ENCODE measurements around the gene IL24.

DNA sequence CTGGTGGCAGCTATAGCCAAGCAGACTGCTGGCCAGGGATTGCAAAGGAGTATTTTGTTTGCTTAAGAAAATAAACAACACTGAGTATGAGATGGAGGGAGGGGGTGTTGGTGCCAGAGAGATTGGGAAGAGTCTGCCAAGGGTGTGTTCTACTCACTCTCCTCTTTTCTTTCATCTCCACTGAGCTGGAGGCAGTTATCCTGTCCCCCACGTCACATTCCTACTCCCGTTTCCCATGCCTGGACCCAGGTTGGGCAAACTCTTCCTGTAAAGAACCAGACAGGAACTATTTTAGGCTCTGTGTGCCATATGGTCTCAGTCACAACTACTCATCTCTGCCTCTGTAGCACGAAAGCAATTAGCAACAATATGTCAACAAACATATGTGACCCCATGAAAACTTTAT is 1.4 kb upstream of the IL24 start:
- TF ChIP-seq, protein P1, sequence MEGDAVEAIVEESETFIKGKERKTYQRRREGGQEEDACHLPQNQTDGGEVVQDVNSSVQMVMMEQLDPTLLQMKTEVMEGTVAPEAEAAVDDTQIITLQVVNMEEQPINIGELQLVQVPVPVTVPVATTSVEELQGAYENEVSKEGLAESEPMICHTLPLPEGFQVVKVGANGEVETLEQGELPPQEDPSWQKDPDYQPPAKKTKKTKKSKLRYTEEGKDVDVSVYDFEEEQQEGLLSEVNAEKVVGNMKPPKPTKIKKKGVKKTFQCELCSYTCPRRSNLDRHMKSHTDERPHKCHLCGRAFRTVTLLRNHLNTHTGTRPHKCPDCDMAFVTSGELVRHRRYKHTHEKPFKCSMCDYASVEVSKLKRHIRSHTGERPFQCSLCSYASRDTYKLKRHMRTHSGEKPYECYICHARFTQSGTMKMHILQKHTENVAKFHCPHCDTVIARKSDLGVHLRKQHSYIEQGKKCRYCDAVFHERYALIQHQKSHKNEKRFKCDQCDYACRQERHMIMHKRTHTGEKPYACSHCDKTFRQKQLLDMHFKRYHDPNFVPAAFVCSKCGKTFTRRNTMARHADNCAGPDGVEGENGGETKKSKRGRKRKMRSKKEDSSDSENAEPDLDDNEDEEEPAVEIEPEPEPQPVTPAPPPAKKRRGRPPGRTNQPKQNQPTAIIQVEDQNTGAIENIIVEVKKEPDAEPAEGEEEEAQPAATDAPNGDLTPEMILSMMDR (IDR thresholded peaks at IDR 0.05) = no peak
- no peak for TF ChIP-seq POLR2A (IDR thresholded peaks at IDR 0.05)

All from testis (tissue), 2 donors.